Measurements from ENCODE around the gene PCSK4. TPM values are rescaled to one million over a fixed set of nuclear protein-coding genes. Genes with fewer than 3 reads are reported as not detected.

Gene PCSK4
- total RNA-seq, 6 experiments from 2014 or later, result 0.34 to 1.2 (median 0.98) TPM

- peaks cover 4% of the 10 kb centered on the region; the same call in 1 of the 2 replicates for H3K4me1 Mint-ChIP-seq (ENCODE audit: low read depth)
- H3K36me3 Mint-ChIP-seq (ENCODE audit: low read depth), result peaks cover 3% of the 10 kb centered on the region; the same call in 1 of the 2 replicates
- no peak overlapping the region for H3K27ac Mint-ChIP-seq
- peaks cover 33% of the 10 kb centered on the region for H3K27me3 Mint-ChIP-seq (ENCODE audit: insufficient read depth)
- no peak overlapping the region for H3K4me3 Mint-ChIP-seq
- no peak for TF ChIP-seq CTCF (IDR thresholded peaks at IDR 0.05)
- H3K9me3 Mint-ChIP-seq, result no peaks in the 10 kb centered on the region; the same call in 1 of the 2 replicates
- DNase-seq, result no peak
Observed at GRCh38 chr19:1447504-1447903, 42.6 kb downstream of the PCSK4 start.

- H3K9me3 Mint-ChIP-seq, result no peaks in the 10 kb centered on the region; the same call in 1 of the 2 replicates
- TF ChIP-seq CTCF (IDR thresholded peaks at IDR 0.05), result no peak
- no peak for DNase-seq
- H3K27ac Mint-ChIP-seq, result no peak overlapping the region
- H3K36me3 Mint-ChIP-seq (ENCODE audit: low read depth), result peaks cover 9% of the 10 kb centered on the region; the same call in 1 of the 2 replicates
- H3K27me3 Mint-ChIP-seq (ENCODE audit: insufficient read depth), result peaks cover 31% of the 10 kb centered on the region
- peaks cover 10% of the 10 kb centered on the region; the same call in 1 of the 2 replicates for H3K4me1 Mint-ChIP-seq (ENCODE audit: low read depth)
- peak overlapping the region; percentile 37; the same call in 1 of the 2 replicates for H3K4me3 Mint-ChIP-seq
Observed at GRCh38 chr19:1446713-1447481, 43.3 kb downstream of the PCSK4 start.

- Mint-ChIP-seq H3K4me3 (no peak overlapping the region; the same call in 1 of the 2 replicates), H3K4me1 (ENCODE audit: low read depth) (peaks cover 12% of the 10 kb centered on the region; the same call in 1 of the 2 replicates), H3K27ac (no peak overlapping the region), H3K36me3 (ENCODE audit: low read depth) (peaks cover 13% of the 10 kb centered on the region; the same call in 1 of the 2 replicates), H3K9me3 (no peaks in the 10 kb centered on the region; the same call in 1 of the 2 replicates), H3K27me3 (ENCODE audit: insufficient read depth) (peaks cover 25% of the 10 kb centered on the region)
- no peak for TF ChIP-seq CTCF (IDR thresholded peaks at IDR 0.05)
- no peak for DNase-seq
Observed at GRCh38 chr19:1445932-1446712, 44.0 kb downstream of the PCSK4 start.

- Mint-ChIP-seq H3K4me1 (ENCODE audit: low read depth) (peaks cover 12% of the 10 kb centered on the region; the same call in 1 of the 2 replicates), H3K27ac (no peak overlapping the region), H3K27me3 (ENCODE audit: insufficient read depth) (peaks cover 19% of the 10 kb centered on the region), H3K4me3 (peak overlapping the region; percentile 41), H3K9me3 (no peaks in the 10 kb centered on the region; the same call in 1 of the 2 replicates), H3K36me3 (ENCODE audit: low read depth) (peaks cover 13% of the 10 kb centered on the region; the same call in 1 of the 2 replicates)
- TF ChIP-seq CTCF (IDR thresholded peaks at IDR 0.05), result peak; percentile 94
- peak; percentile 39 for DNase-seq
Observed at GRCh38 chr19:1445185-1445931, 44.8 kb downstream of the PCSK4 start.
